ENCODE results near the gene SCO2. TPM values are rescaled to one million over a fixed set of nuclear protein-coding genes. Genes with fewer than 3 reads are reported as not detected.
"Not testable (repeated sequence)": the region's sequence is repeated elsewhere in the genome, so short reads cannot be mapped to it uniquely, and the experiment has no call there.

Gene SCO2
- total and polyA plus RNA-seq, 2 experiments from 2014 or later: 10.5 TPM; not detected in 1

DNA sequence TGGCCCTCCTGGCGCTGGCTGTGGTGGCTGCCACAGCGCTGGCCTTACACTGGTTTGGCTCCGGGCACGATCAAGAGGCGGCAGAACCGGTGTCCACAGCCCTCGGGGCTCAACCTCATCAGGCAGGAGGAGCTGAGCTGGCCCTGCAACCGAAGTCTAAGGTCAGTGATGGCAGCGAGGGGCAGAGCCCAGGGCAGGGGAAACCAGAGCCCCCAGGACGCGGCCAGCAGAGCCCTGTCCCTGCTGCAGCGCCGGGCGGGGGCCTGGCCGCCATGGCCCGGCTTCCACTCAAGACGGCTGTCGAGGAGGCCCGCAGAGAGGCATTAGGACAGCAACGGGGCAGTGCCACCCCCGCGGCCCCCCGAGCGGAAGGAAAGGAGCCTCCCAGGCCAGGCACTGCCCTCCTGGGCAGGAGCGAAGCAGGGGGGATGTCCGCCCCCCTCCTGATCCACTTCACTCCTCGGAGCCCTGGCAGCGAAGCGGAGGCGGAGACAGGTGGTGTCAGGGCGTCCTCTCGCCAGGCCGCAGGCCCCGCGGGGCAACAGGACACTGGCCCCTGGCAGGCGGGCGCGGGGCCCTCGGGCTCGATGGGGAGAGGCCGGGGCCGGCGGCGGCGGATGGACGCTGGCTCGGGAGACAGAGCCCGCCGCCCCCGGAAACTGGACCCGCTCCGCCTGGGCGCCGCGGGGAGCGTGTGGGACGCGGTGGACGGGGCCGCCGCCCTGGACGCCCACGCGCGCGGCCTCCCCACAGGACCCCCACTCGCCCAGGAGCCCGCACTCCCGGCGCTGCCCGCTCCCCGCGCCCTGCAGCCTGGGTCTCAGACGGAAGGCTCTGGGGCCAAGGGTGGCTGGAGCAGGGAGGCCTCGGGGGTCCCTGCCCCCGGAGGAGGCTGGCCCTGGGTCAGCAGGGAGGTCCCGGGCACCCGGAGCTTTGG, 21.2 kb upstream of the SCO2 start:
- Histone ChIP-seq H3K36me3 (no peaks in the 10 kb centered on the region), H3K9me3 (ENCODE audit: low read depth) (no peaks in the 10 kb centered on the region), H3K27me3 (peaks cover 7% of the 10 kb centered on the region), H3K4me3 (no peak overlapping the region), H3K27ac (no peak overlapping the region), H3K4me1 (ENCODE audit: low read depth) (peaks cover 6% of the 10 kb centered on the region)
- DNase-seq (ENCODE audit: low read depth in 1 of 2, low spot score in 1 of 2): no peak
- TF ChIP-seq, protein P1, sequence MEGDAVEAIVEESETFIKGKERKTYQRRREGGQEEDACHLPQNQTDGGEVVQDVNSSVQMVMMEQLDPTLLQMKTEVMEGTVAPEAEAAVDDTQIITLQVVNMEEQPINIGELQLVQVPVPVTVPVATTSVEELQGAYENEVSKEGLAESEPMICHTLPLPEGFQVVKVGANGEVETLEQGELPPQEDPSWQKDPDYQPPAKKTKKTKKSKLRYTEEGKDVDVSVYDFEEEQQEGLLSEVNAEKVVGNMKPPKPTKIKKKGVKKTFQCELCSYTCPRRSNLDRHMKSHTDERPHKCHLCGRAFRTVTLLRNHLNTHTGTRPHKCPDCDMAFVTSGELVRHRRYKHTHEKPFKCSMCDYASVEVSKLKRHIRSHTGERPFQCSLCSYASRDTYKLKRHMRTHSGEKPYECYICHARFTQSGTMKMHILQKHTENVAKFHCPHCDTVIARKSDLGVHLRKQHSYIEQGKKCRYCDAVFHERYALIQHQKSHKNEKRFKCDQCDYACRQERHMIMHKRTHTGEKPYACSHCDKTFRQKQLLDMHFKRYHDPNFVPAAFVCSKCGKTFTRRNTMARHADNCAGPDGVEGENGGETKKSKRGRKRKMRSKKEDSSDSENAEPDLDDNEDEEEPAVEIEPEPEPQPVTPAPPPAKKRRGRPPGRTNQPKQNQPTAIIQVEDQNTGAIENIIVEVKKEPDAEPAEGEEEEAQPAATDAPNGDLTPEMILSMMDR (IDR thresholded peaks at IDR 0.05; ENCODE audit: low read depth, low read length): no peak

GRCh38 chr22:50545522-50546325, 20.3 kb upstream of the SCO2 start, which contains the start of gene KLHDC7B:
Gene KLHDC7B, plus strand, starts transcription at chr22:50545899. Its CDS starts 345 bp downstream, at chr22:50546244.
- no peak within 1 kb of the TSS for H3K27ac ChIP-seq

DNA sequence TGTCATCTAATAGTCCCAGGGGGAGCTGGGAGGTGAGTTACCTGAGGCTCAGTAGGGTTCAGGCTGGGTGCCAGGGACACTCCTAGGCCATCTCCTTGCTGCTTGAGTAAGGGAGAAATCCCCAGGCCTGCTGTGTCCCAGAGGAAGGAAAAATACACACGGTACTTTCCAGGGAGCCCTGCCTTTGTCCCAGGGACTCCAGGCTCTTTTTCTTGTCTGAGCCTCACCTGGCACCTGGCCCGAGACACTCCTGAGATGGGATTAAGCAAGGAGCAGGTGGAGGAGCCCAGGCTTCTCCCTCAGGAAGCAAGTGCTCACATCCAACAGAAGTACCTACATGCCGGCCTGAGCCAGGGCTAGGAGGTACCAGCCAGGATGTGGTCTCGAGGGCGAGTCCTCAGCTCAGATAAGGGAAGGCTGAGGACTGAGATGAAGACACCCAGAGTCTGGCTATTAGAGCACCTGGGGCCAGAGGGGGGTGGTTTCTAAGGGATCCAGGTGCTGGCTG, 19.4 kb upstream of the SCO2 start:
- H3K27me3 ChIP-seq: peaks cover 7% of the 10 kb centered on the region
- H3K4me3 ChIP-seq: no peak overlapping the region
- no peaks in the 10 kb centered on the region for H3K36me3 ChIP-seq
- peaks cover 6% of the 10 kb centered on the region for H3K4me1 ChIP-seq (ENCODE audit: low read depth)
- H3K27ac ChIP-seq: no peak overlapping the region
- TF ChIP-seq, protein P1 (IDR thresholded peaks at IDR 0.05; ENCODE audit: low read depth, low read length): no peak
- no peak for DNase-seq (ENCODE audit: low read depth in 1 of 2, low spot score in 1 of 2)
- H3K9me3 ChIP-seq (ENCODE audit: low read depth): no peaks in the 10 kb centered on the region

More at GRCh38 chr22:50545522-50546325, 20.3 kb upstream of the SCO2 start, which contains the start of gene KLHDC7B:
- Histone ChIP-seq H3K9me3 (ENCODE audit: low read depth) (no peaks in the 10 kb centered on the region), H3K4me3 (no peak within 1 kb of the TSS), H3K27me3 (peaks cover 7% of the 10 kb centered on the region), H3K36me3 (no peaks in the 10 kb centered on the region), H3K4me1 (ENCODE audit: low read depth) (peaks cover 6% of the 10 kb centered on the region)
- no peak for DNase-seq (ENCODE audit: low read depth in 1 of 2, low spot score in 1 of 2)
- TF ChIP-seq, protein P1 (IDR thresholded peaks at IDR 0.05; ENCODE audit: low read depth, low read length): peak; percentile 17

GRCh38 chr22:50544078-50544745, 18.8 kb upstream of the SCO2 start:
- TF ChIP-seq, protein P1 (IDR thresholded peaks at IDR 0.05; ENCODE audit: low read depth, low read length): peak; percentile 68
- Histone ChIP-seq H3K4me3 (no peak overlapping the region), H3K27ac (no peak overlapping the region), H3K9me3 (ENCODE audit: low read depth) (no peaks in the 10 kb centered on the region), H3K36me3 (no peaks in the 10 kb centered on the region), H3K4me1 (ENCODE audit: low read depth) (peaks cover 9% of the 10 kb centered on the region), H3K27me3 (peaks cover 7% of the 10 kb centered on the region)
- peak; percentile 77 to 84 for DNase-seq (ENCODE audit: low read depth in 1 of 2, low spot score in 1 of 2)

- TF ChIP-seq, protein P1 (IDR thresholded peaks at IDR 0.05; ENCODE audit: low read depth, low read length): no peak
- no peaks in the 10 kb centered on the region for H3K9me3 ChIP-seq (ENCODE audit: low read depth)
- peaks cover 7% of the 10 kb centered on the region for H3K27me3 ChIP-seq
- no peak for DNase-seq (ENCODE audit: low read depth in 1 of 2, low spot score in 1 of 2)
- peaks cover 12% of the 10 kb centered on the region for H3K4me1 ChIP-seq (ENCODE audit: low read depth)
- no peaks in the 10 kb centered on the region for H3K36me3 ChIP-seq
- no peak overlapping the region for H3K27ac ChIP-seq
- no peak overlapping the region for H3K4me3 ChIP-seq
Measured at GRCh38 chr22:50542416-50542927, 17.1 kb upstream of the SCO2 start.

GRCh38 chr22:50541667-50542026, 16.2 kb upstream of the SCO2 start:
- not testable (repeated sequence) for H3K27ac ChIP-seq; H3K36me3 ChIP-seq; H3K9me3 ChIP-seq (ENCODE audit: low read depth); H3K4me3 ChIP-seq; H3K27me3 ChIP-seq
- DNase-seq (ENCODE audit: low read depth in 1 of 2, low spot score in 1 of 2): peak in 1 of 2 donors; percentile 85
- H3K4me1 ChIP-seq (ENCODE audit: low read depth): peaks cover 12% of the 10 kb centered on the region
